Nephron progenitor cell (in vitro differentiated cells): ENCODE data around the gene F2.
"Not testable (repeated sequence)": the region's sequence is repeated elsewhere in the genome, so short reads cannot be mapped to it uniquely, and the experiment has no call there.

Experiments
- DNase-seq: peaks from one replicate; pipeline ENCODE4 v3.0.0; 2021
- H3K27ac Mint-ChIP-seq: 2 replicates; pipeline ENCODE4 v1.8.0; 2021; ENCODE audit warnings: mild to moderate bottlenecking, moderate library complexity, mixed read lengths
- H3K27me3 Mint-ChIP-seq: 2 replicates; pipeline ENCODE4 v1.8.0; 2021; ENCODE audit warnings: mild to moderate bottlenecking, low read depth, mixed read lengths; ENCODE audit not compliant: poor library complexity
- H3K36me3 Mint-ChIP-seq: 2 replicates; pipeline ENCODE4 v1.8.0; 2021; ENCODE audit warnings: low read depth, mixed read lengths
- H3K4me1 Mint-ChIP-seq: 2 replicates; pipeline ENCODE4 v1.8.0; 2021; ENCODE audit warnings: mixed read lengths
- H3K4me3 Mint-ChIP-seq: 2 replicates; pipeline ENCODE4 v1.8.0; 2021; ENCODE audit warnings: mild to moderate bottlenecking, moderate library complexity, mixed read lengths
- H3K9me3 Mint-ChIP-seq: 2 replicates; pipeline ENCODE4 v1.8.0; 2021; ENCODE audit warnings: mild to moderate bottlenecking, moderate library complexity, mixed read lengths
- TF ChIP-seq, protein P1 (sequence below): fragments of 200-600 bp; sonication (generic); IDR thresholded peaks from 2 replicates; pipeline ENCODE4 v1.5.0; 2021; ENCODE audit warnings: antibody characterized with exemption

F2 gene

DNA sequence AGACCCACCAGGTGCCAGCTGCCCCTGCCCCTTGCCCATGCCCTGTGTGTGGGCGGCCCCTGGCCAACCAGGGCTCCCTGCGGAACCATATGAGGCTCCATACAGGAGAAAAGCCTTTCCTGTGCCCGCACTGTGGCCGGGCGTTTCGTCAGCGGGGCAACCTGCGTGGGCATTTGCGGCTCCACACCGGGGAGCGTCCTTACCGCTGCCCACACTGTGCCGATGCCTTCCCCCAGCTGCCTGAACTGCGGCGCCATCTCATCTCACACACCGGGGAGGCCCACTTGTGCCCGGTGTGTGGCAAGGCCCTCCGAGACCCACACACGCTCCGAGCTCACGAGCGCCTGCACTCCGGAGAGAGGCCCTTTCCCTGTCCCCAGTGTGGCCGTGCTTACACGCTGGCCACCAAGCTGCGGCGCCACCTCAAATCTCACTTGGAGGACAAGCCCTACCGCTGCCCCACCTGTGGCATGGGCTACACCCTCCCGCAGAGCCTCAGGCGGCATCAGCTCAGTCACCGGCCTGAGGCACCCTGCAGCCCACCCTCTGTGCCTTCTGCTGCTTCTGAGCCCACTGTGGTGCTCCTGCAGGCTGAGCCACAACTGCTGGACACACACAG, 13.8 kb upstream of the F2 start:
- no peak for DNase-seq
- no peak overlapping the region for H3K27ac Mint-ChIP-seq
- TF ChIP-seq, protein P1, sequence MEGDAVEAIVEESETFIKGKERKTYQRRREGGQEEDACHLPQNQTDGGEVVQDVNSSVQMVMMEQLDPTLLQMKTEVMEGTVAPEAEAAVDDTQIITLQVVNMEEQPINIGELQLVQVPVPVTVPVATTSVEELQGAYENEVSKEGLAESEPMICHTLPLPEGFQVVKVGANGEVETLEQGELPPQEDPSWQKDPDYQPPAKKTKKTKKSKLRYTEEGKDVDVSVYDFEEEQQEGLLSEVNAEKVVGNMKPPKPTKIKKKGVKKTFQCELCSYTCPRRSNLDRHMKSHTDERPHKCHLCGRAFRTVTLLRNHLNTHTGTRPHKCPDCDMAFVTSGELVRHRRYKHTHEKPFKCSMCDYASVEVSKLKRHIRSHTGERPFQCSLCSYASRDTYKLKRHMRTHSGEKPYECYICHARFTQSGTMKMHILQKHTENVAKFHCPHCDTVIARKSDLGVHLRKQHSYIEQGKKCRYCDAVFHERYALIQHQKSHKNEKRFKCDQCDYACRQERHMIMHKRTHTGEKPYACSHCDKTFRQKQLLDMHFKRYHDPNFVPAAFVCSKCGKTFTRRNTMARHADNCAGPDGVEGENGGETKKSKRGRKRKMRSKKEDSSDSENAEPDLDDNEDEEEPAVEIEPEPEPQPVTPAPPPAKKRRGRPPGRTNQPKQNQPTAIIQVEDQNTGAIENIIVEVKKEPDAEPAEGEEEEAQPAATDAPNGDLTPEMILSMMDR: no peak
- H3K9me3 Mint-ChIP-seq: no peaks in the 10 kb centered on the region
- H3K36me3 Mint-ChIP-seq: peaks cover 24% of the 10 kb centered on the region
- H3K27me3 Mint-ChIP-seq: no peaks in the 10 kb centered on the region
- no peak overlapping the region for H3K4me3 Mint-ChIP-seq
- H3K4me1 Mint-ChIP-seq: peaks cover 21% of the 10 kb centered on the region

DNA sequence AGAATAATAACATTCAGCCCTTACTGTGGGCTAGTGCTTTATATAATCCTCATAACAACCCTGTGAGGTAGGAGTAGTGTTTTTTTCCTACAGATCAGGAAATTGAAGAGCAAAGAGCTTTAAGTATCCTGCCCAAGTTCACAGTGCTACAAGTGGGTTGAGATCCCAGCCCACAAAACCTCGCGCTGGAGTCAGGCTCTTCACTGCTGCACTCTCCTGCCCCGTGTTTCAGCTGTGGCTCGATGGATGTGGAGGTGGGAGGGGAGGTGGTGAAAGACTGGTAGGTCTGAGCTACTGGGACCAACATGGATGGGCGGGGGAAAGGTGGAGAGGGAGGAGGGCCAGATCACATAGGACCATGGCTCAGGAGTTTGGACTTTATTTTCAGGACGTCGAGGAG, 12.1 kb upstream of the F2 start:
- no peak for DNase-seq
- Mint-ChIP-seq H3K27me3 (peaks cover 4% of the 10 kb centered on the region), H3K27ac (no peak overlapping the region), H3K36me3 (peaks cover 20% of the 10 kb centered on the region), H3K4me3 (no peak overlapping the region), H3K4me1 (peaks cover 7% of the 10 kb centered on the region), H3K9me3 (no peaks in the 10 kb centered on the region)
- TF ChIP-seq, protein P1: no peak

DNA sequence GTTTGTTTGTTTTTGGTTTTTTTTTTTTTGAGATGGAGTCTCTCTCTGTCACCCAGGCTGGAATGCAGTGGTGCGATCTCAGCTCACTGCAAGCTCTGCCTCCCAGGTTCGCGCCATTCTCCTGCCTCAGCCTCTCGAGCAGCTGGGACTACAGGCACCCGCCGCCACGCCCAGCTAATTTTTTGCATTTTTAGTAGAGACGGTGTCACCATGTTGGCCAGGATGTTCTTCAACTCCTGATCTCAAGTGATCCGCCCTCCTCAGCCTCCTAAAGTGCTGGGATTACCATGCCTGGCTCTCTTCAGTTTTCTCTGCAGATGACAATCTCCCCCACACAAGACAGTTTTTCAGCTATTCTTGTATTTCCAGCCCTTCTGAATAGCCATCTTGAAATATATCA, 9.7 kb upstream of the F2 start:
- H3K27me3 Mint-ChIP-seq, H3K27ac Mint-ChIP-seq, H3K36me3 Mint-ChIP-seq, H3K4me3 Mint-ChIP-seq, H3K9me3 Mint-ChIP-seq, H3K4me1 Mint-ChIP-seq, DNase-seq: not testable (repeated sequence)

DNA sequence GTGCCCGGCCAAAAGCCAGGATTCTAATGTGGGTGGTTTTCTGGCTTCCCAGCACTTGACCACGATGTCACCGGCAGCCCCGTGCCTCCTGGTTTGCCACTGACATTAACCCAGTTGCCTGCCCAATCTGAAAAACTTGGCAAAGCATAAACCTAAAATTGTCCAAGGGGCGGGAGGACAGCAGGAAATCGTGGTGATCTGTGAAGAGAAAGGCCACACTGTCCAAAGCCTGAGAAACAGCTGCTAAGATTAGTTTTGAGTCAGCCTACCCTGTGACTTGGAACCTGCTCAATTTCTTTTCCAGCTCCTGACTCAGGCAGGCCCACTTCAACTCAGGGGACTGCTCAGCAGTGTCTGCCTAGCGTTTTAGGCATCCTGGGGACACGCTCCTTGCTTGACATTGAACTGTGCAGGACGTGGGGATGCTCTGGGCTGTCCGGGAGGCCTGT, 8.2 kb upstream of the F2 start:
- Mint-ChIP-seq H3K36me3 (peaks cover 4% of the 10 kb centered on the region), H3K9me3 (no peaks in the 10 kb centered on the region), H3K4me1 (no peaks in the 10 kb centered on the region), H3K27ac (peak overlapping the region; percentile 80), H3K27me3 (peaks cover 4% of the 10 kb centered on the region), H3K4me3 (no peak overlapping the region)
- TF ChIP-seq, protein P1: no peak
- DNase-seq: no peak

DNA sequence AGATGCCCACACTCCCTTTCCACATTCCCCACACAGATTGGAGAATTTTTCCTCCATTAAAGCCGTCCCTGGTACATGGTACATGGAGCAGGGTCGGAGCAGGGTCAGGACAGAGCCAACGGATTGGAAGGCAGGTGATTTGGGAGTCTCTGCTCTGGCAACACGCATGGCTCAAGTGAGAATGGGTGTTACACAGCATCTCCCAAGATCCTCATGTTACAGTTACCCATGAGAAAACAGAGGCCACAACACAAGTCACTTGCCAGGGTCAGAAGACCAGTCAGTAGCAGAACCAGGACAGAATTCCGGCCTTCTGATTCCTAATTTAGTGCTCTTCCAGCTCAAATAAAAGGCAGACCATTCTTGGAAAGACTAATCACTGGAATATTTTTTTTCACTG, 7.7 kb upstream of the F2 start:
- H3K9me3 Mint-ChIP-seq: no peaks in the 10 kb centered on the region
- DNase-seq: no peak

DNA sequence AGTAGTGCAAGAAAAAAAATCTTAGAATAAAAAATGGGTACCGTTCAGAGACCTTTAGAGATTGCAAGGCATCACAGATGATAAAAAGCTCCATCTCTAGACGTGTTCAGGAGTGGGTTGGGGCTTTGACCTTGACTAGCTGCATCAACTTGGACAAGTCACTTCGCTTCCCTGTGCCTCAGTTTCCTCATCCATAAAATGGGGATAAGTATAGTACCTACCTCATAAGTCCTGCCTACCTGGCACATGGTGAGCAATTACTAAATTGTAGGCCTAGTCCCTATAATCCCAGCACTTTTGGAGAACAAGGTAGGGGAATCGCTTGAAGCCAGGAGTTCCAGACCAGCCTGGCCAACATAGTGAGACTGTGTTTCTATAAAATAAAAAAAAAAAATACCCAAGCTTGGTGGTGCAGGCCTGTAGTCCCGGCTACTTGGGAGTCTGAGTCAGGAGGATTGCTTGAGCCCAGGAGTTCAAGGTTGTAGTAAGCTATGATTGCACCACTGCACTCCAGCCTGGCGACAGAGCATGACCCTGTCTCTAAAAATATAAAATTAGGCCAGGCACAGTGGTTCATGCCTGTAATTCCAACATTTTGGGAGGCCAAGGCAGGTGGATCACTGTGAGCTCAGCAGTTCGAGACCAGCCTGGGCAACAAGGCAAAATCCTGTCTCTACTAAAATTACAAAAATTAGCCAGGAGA, 6.0 kb upstream of the F2 start:
- no peaks in the 10 kb centered on the region for H3K9me3 Mint-ChIP-seq
- no peak overlapping the region for H3K4me3 Mint-ChIP-seq
- no peaks in the 10 kb centered on the region for H3K36me3 Mint-ChIP-seq
- TF ChIP-seq, protein P1: no peak
- no peak overlapping the region for H3K27ac Mint-ChIP-seq
- H3K27me3 Mint-ChIP-seq: peaks cover 4% of the 10 kb centered on the region
- no peaks in the 10 kb centered on the region for H3K4me1 Mint-ChIP-seq
- DNase-seq: no peak

More for the DNA sequence above, 7.7 kb upstream of the F2 start:
- H3K4me1 Mint-ChIP-seq: no peaks in the 10 kb centered on the region
- peaks cover 4% of the 10 kb centered on the region for H3K36me3 Mint-ChIP-seq
- peaks cover 4% of the 10 kb centered on the region for H3K27me3 Mint-ChIP-seq
- H3K4me3 Mint-ChIP-seq: no peak overlapping the region
- TF ChIP-seq, protein P1: no peak
- peak overlapping the region; percentile 80 for H3K27ac Mint-ChIP-seq

DNA sequence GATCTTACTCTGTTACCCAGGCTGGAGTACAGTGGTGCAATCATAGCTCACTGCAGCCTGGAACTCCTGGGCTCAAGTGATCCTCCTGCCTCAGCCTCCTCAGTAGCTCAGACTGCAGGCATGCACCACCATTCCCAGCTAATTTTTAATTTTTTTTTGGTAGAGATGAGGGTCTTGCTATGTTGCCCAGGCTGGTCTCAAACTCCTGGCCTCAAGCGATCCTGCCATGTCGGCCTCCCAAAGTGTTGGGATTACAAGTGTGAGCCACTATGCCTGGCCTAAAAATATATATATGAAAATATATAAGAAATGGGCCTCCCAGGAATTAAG, 1.2 kb upstream of the F2 start:
- not testable (repeated sequence) for DNase-seq, H3K9me3 Mint-ChIP-seq, H3K36me3 Mint-ChIP-seq, H3K27ac Mint-ChIP-seq, H3K4me3 Mint-ChIP-seq, H3K27me3 Mint-ChIP-seq
- peaks cover 23% of the 10 kb centered on the region for H3K4me1 Mint-ChIP-seq
